OCI-LY1 (cell line): ENCODE results near the gene CD300E.

ENCODE experiments used
- H2AFZ ChIP-seq: fragments of 200-600 bp; sonication (generic), shearing (Covaris generic); 2 replicates; pipeline ENCODE4 v1.6.0; 2014; ENCODE audit warnings: antibody characterized with exemption, mild to moderate bottlenecking, low read length
- H3F3A ChIP-seq: fragments of 200-600 bp; sonication (generic), shearing (Covaris generic); 2 replicates; pipeline ENCODE4 v1.6.0; 2014; ENCODE audit warnings: mild to moderate bottlenecking, antibody characterized with exemption, low read length, moderate library complexity; ENCODE audit not compliant: insufficient read depth
- H3K27ac ChIP-seq: fragments of 200-600 bp; sonication (generic); 2 replicates; pipeline ENCODE4 v1.5.1; 2014; ENCODE audit warnings: low read length, mixed run types, mild to moderate bottlenecking, low read depth; ENCODE audit not compliant: poor library complexity, severe bottlenecking
- H3K27me3 ChIP-seq: fragments of 200-600 bp; sonication (generic); 2 replicates; pipeline ENCODE4 v1.6.0; 2014; ENCODE audit warnings: antibody characterized with exemption, mild to moderate bottlenecking, low read length, moderate library complexity; ENCODE audit not compliant: insufficient read depth
- H3K36me3 ChIP-seq: fragments of 200-600 bp; sonication (generic); 2 replicates; pipeline ENCODE4 v1.6.1; 2014; ENCODE audit warnings: mild to moderate bottlenecking, antibody characterized with exemption, low read length, moderate library complexity, mixed read lengths; ENCODE audit not compliant: insufficient read depth
- H3K4me1 ChIP-seq: fragments of 200-600 bp; sonication (generic); 2 replicates; pipeline ENCODE4 v1.5.1; 2014; ENCODE audit warnings: mild to moderate bottlenecking, low read length, moderate library complexity; ENCODE audit not compliant: insufficient read depth, severe bottlenecking
- H3K4me2 ChIP-seq: fragments of 200-600 bp; sonication (generic), shearing (Covaris generic); 2 replicates; pipeline ENCODE4 v1.6.1; 2014; ENCODE audit warnings: low read length
- H3K4me3 ChIP-seq: fragments of 200-600 bp; sonication (generic); 2 replicates; pipeline ENCODE4 v1.5.1; 2014; ENCODE audit warnings: low read length, low read depth, mild to moderate bottlenecking, mixed read lengths; ENCODE audit not compliant: poor library complexity, severe bottlenecking
- H3K79me2 ChIP-seq: fragments of 200-600 bp; shearing (Covaris generic); 2 replicates; pipeline ENCODE4 v1.6.1; 2016; ENCODE audit warnings: mixed run types, low read length, mixed read lengths; ENCODE audit not compliant: insufficient read depth
- H3K9ac ChIP-seq: fragments of 200-600 bp; sonication (generic), shearing (Covaris generic); 2 replicates; pipeline ENCODE4 v1.6.1; 2014; ENCODE audit warnings: mild to moderate bottlenecking, low read length, mixed read lengths
- H3K9me2 ChIP-seq: fragments of 200-600 bp; sonication (generic), shearing (Covaris generic); 2 replicates; pipeline ENCODE4 v1.6.1; 2014; ENCODE audit warnings: low read depth, mild to moderate bottlenecking, low read length, mixed read lengths
- H3K9me3 ChIP-seq: fragments of 200-600 bp; shearing (Covaris generic); 2 replicates; pipeline ENCODE4 v1.6.1; 2014; ENCODE audit warnings: low read length, mixed read lengths
- H4K20me1 ChIP-seq: fragments of 200-600 bp; sonication (generic), shearing (Covaris generic); 2 replicates; pipeline ENCODE4 v1.6.0; 2016; ENCODE audit warnings: mild to moderate bottlenecking, low read length; ENCODE audit not compliant: insufficient read depth
- CTCF ChIP-seq: fragments of 200-600 bp; sonication (generic), shearing (Covaris generic); IDR thresholded peaks from 2 replicates; pipeline ENCODE4 v1.5.1; 2017; ENCODE audit warnings: mild to moderate bottlenecking, antibody characterized with exemption, low read length, moderate library complexity, mixed read lengths
- EZH2 ChIP-seq: fragments of 200-600 bp; sonication (generic), shearing (Covaris generic); IDR thresholded peaks from 2 replicates; pipeline ENCODE4 v1.8.0; 2017; ENCODE audit warnings: borderline replicate concordance, mixed run types, mild to moderate bottlenecking, antibody characterized with exemption, low read length, moderate library complexity, mixed read lengths

The CD300E gene

GRCh38 chr17:74612046-74612445 is 11.5 kb downstream of the CD300E start:
- H3F3A ChIP-seq = no peaks in the 10 kb centered on the region
- TF ChIP-seq EZH2 (no peak), CTCF (no peak)
- no peaks in the 10 kb centered on the region for H3K9me2 ChIP-seq
- no peaks in the 10 kb centered on the region for H3K27me3 ChIP-seq
- no peak overlapping the region for H2AFZ ChIP-seq
- H3K4me3 ChIP-seq = no peak overlapping the region
- H3K79me2 ChIP-seq = no peaks in the 10 kb centered on the region
- H3K9me3 ChIP-seq = no peaks in the 10 kb centered on the region
- H3K27ac ChIP-seq = no peak overlapping the region
- H3K9ac ChIP-seq = no peak overlapping the region
- H3K4me2 ChIP-seq = no peak overlapping the region
- H4K20me1 ChIP-seq = no peaks in the 10 kb centered on the region
- no peaks in the 10 kb centered on the region for H3K36me3 ChIP-seq
- H3K4me1 ChIP-seq = no peaks in the 10 kb centered on the region

- H3K27me3 ChIP-seq = no peaks in the 10 kb centered on the region
- H3K27ac ChIP-seq = no peak overlapping the region
- no peak overlapping the region for H3K9ac ChIP-seq
- H4K20me1 ChIP-seq = no peaks in the 10 kb centered on the region
- H3K79me2 ChIP-seq = no peaks in the 10 kb centered on the region
- no peaks in the 10 kb centered on the region for H3K36me3 ChIP-seq
- H3F3A ChIP-seq = no peaks in the 10 kb centered on the region
- H3K4me2 ChIP-seq = no peak overlapping the region
- TF ChIP-seq CTCF = no peak
- TF ChIP-seq EZH2 = no peak
- no peak overlapping the region for H2AFZ ChIP-seq
- no peaks in the 10 kb centered on the region for H3K9me2 ChIP-seq
- H3K4me3 ChIP-seq = no peak overlapping the region
- H3K4me1 ChIP-seq = no peaks in the 10 kb centered on the region
- no peaks in the 10 kb centered on the region for H3K9me3 ChIP-seq
These were observed 13.4 kb downstream of the CD300E start for GRCh38 chr17:74610108-74610507.

- no peaks in the 10 kb centered on the region for H4K20me1 ChIP-seq
- no peak overlapping the region for H3K27ac ChIP-seq
- no peaks in the 10 kb centered on the region for H3K36me3 ChIP-seq
- H3K9me2 ChIP-seq = no peaks in the 10 kb centered on the region
- no peak for TF ChIP-seq EZH2
- TF ChIP-seq CTCF = no peak
- H3K9me3 ChIP-seq = no peaks in the 10 kb centered on the region
- no peaks in the 10 kb centered on the region for H3K79me2 ChIP-seq
- H3F3A ChIP-seq = no peaks in the 10 kb centered on the region
- no peak overlapping the region for H2AFZ ChIP-seq
- H3K4me1 ChIP-seq = no peaks in the 10 kb centered on the region
- H3K9ac ChIP-seq = no peak overlapping the region
- no peaks in the 10 kb centered on the region for H3K27me3 ChIP-seq
- H3K4me2 ChIP-seq = no peak overlapping the region
- no peak overlapping the region for H3K4me3 ChIP-seq
These were observed 15.0 kb downstream of the CD300E start for GRCh38 chr17:74608511-74608910.
